ENCODE data around the gene PER2.

GRCh38 chr2:238290715-238291549, 2.5 kb upstream of the PER2 start:
- TF ChIP-seq CTCF (IDR thresholded peaks at IDR 0.05; ENCODE audit: low read depth, low read length, poor library complexity, severe bottlenecking): no peak
- TF ChIP-seq EZH2phosphoT487 (IDR thresholded peaks at IDR 0.05; ENCODE audit: borderline replicate concordance, low read length): no peak
